Right atrium auricular region (tissue), 2 donors: Measurements from ENCODE around the gene CEP83. TPM values are rescaled to one million over a fixed set of nuclear protein-coding genes. Genes with fewer than 3 reads are reported as not detected.

Experiments
- DNase-seq: peaks from one replicate; pipeline ENCODE4 v3.0.0-alpha.2; 2019; ENCODE audit warnings: low spot score
- H3K27ac ChIP-seq, 2 donors: fragments of 200-600 bp; sonication (generic); 1 replicate in 1 of 2; 2 replicates in 1 of 2; pipeline ENCODE4 v1.5.1; 2016 to 2019
- H3K27me3 ChIP-seq, 2 donors: fragments of 200-600 bp; sonication (generic); one replicate each; pipeline versions ENCODE4 v1.5.1 to v1.6.0; 2017 to 2019
- H3K36me3 ChIP-seq: fragments of 200-600 bp; sonication (generic); one replicate; pipeline ENCODE4 v1.5.1; 2016
- H3K4me1 ChIP-seq, 2 donors: fragments of 200-600 bp; sonication (generic); one replicate each; pipeline versions ENCODE4 v1.5.1 to v1.6.0; 2017 to 2019
- H3K4me3 ChIP-seq, 2 donors: fragments of 200-600 bp; sonication (generic); 1 replicate in 1 of 2; 2 replicates in 1 of 2; pipeline ENCODE4 v1.5.1; 2017 to 2019; ENCODE audit warnings: mild to moderate bottlenecking in 1 of 2, moderate library complexity in 1 of 2
- H3K9me3 ChIP-seq, 2 donors: fragments of 200-600 bp; sonication (generic); one replicate each; pipeline ENCODE4 v1.5.1; 2019
- total RNA-seq, 2 donors: library from RNA; depleted of rRNA; stranded (reverse); fragments of >200 nt; gene quantifications; one replicate each; pipeline ENCODE4 v1.1.0, GENCODE V29; 2016
- TF ChIP-seq, protein P1 (sequence below), 2 donors: fragments of 200-600 bp; sonication (generic); IDR thresholded peaks; one replicate each; pipeline ENCODE4 v1.5.1; 2019; ENCODE audit warnings: antibody characterized with exemption in 2 of 2

Gene CEP83
- total RNA-seq, 2 donors from 2014 or later: 13.0 to 16.6 TPM

DNA sequence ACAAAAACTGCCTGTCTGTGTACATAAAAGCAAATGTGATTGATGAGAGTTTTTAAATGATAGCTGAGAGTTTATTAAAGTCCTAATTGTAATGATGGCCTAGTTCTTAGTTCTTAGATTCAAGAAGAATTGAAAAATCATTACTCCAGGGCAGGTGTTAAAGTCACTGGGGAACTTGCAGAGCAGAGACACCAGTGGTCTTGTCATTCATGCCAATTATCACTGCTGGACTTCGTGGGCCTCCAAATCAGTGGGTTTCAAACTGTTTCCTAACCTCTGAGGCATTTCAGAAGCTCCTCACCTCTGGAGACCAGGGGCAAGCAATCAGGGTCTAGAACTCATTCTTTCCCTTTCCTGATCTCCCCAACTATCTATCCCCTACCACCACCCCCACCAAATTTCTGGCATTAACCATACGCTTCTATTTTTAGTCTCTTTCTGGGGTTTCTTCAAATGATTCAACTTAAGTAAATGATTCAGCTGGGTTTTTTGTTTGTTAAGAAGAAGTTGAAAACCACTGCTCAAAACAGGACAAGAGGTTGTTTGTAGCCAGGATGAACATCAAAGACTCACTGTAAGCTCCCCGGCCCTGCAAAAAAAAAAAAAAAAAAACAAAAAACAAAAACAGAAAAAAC, 80.1 kb downstream of the CEP83 start:
- Histone ChIP-seq H3K36me3 (no peaks in the 10 kb centered on the region), H3K27ac (no peak overlapping the region), H3K9me3 (peaks cover 0 to 13% of the 10 kb centered on the region in 2 donors), H3K27me3 (no peaks in the 10 kb centered on the region), H3K4me1 (no peaks in the 10 kb centered on the region), H3K4me3 (no peak overlapping the region)
- DNase-seq: no peak
- TF ChIP-seq, protein P1, sequence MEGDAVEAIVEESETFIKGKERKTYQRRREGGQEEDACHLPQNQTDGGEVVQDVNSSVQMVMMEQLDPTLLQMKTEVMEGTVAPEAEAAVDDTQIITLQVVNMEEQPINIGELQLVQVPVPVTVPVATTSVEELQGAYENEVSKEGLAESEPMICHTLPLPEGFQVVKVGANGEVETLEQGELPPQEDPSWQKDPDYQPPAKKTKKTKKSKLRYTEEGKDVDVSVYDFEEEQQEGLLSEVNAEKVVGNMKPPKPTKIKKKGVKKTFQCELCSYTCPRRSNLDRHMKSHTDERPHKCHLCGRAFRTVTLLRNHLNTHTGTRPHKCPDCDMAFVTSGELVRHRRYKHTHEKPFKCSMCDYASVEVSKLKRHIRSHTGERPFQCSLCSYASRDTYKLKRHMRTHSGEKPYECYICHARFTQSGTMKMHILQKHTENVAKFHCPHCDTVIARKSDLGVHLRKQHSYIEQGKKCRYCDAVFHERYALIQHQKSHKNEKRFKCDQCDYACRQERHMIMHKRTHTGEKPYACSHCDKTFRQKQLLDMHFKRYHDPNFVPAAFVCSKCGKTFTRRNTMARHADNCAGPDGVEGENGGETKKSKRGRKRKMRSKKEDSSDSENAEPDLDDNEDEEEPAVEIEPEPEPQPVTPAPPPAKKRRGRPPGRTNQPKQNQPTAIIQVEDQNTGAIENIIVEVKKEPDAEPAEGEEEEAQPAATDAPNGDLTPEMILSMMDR (IDR thresholded peaks at IDR 0.05): no peak

DNA sequence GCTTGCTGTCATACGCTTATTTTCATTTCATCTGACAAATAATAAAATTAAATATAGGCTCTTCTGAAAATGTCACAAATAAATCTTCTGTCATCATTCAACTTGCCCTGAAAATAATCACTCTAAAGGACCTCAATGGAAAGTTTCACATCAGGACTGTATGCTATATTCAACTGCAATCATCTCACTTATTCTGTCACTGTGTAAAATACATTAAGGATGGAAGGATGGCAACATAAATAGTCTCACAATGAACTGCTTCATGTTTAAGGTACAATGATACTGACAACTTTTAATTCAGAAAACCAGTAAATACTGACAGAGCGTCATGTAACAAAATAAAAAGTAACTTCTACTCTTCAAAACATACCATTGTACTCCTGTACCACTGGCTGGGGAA, 82.1 kb downstream of the CEP83 start:
- Histone ChIP-seq H3K4me1 (no peaks in the 10 kb centered on the region), H3K36me3 (no peaks in the 10 kb centered on the region), H3K9me3 (no peaks in the 10 kb centered on the region), H3K27ac (no peak overlapping the region), H3K27me3 (no peaks in the 10 kb centered on the region), H3K4me3 (no peak overlapping the region)
- TF ChIP-seq, protein P1 (IDR thresholded peaks at IDR 0.05): no peak
- no peak for DNase-seq

DNA sequence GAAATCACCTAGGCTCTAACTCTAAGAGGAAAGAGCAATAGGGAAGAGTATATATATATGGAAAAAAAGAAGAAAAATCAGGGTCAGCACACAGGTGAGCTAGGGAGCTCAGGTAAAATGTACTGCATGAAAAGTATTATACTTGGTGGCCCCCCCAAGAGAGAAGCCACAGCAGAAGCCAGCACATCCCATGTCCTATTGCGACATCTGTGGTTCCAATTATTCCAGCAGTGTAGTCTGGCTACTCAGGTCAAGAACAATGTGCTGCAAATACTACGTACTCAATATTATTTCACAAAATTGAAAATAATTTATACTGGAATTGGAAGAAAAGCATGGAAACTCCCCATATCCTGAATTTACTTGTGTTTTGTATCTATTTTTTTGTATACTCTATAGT, 85.5 kb downstream of the CEP83 start:
- Histone ChIP-seq H3K27me3 (no peaks in the 10 kb centered on the region), H3K9me3 (no peaks in the 10 kb centered on the region), H3K4me3 (no peak overlapping the region), H3K27ac (no peak overlapping the region), H3K36me3 (no peaks in the 10 kb centered on the region), H3K4me1 (no peaks in the 10 kb centered on the region)
- DNase-seq: no peak
- TF ChIP-seq, protein P1 (IDR thresholded peaks at IDR 0.05): no peak

DNA sequence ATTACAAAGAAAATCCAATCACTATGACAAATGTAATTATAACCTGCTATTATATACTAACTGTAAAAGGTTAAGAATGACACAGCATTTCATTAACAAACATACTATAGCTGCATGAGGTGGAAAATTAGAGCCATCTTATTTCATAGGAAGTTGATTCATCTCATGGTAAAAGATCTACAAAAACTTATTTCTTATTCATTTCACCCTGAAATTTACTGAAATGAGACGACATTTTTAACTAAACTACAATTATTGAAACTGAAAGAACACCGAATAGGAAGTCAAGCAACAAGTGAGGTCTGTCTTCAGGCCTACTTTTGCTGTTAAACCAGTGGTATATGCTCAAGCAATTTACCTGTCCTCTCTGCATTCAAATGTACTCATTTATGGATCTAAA, 87.2 kb downstream of the CEP83 start:
- H3K27ac ChIP-seq: no peak overlapping the region
- no peaks in the 10 kb centered on the region for H3K4me1 ChIP-seq
- TF ChIP-seq, protein P1 (IDR thresholded peaks at IDR 0.05): no peak

DNA sequence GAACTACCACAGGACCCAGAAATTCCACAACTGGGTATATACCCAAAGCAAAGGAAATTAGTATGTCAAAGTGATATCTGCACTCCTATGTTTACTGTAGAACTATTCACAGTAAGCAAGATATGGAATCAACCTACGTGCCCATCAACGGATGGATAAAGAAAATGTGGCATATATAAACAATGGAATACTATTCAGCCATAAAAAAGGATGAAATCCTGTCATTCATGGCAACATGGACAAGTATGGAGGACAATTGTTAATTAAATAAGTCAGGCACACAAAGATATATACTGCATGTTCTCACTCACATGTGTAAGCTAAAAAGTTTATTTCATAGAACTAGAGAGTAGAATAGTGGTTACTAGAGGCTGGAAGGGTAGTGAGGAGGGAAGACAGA, 97.0 kb downstream of the CEP83 start:
- DNase-seq: no peak
- H3K9me3 ChIP-seq: peaks cover 0 to 29% of the 10 kb centered on the region in 2 donors
- no peak overlapping the region for H3K4me3 ChIP-seq
- H3K27me3 ChIP-seq: no peaks in the 10 kb centered on the region
- no peak overlapping the region for H3K27ac ChIP-seq
- no peaks in the 10 kb centered on the region for H3K36me3 ChIP-seq
- TF ChIP-seq, protein P1 (IDR thresholded peaks at IDR 0.05): no peak
- no peaks in the 10 kb centered on the region for H3K4me1 ChIP-seq

More for the DNA sequence above, 87.2 kb downstream of the CEP83 start:
- DNase-seq: no peak
- H3K9me3 ChIP-seq: no peaks in the 10 kb centered on the region
- no peaks in the 10 kb centered on the region for H3K36me3 ChIP-seq
- no peaks in the 10 kb centered on the region for H3K27me3 ChIP-seq
- no peak overlapping the region for H3K4me3 ChIP-seq

DNA sequence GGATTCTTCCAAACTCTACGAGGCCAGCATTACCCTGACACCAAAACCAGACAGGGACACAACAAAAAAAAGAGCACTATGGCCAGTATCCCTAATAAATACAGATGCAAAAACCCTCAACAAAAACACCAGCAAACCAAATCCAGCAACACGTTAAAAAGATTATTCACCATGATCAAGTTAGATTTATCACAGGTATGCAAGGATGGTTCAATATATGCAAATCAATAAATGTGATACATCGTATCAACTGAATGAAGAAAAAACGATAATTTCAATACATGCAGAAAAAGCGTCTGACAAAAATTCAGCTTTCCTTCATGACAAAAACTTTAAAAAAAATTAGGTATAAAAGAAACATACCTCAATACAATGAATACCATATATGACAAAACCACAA, 99.9 kb downstream of the CEP83 start:
- H3K9me3 ChIP-seq: peaks cover 0 to 29% of the 10 kb centered on the region in 2 donors
- TF ChIP-seq, protein P1 (IDR thresholded peaks at IDR 0.05): no peak
- no peaks in the 10 kb centered on the region for H3K4me1 ChIP-seq
- no peaks in the 10 kb centered on the region for H3K27me3 ChIP-seq
- DNase-seq: no peak
- H3K36me3 ChIP-seq: no peaks in the 10 kb centered on the region
- H3K4me3 ChIP-seq: no peak overlapping the region
- no peak overlapping the region for H3K27ac ChIP-seq
